ENCODE results near the gene FERD3L.
A peak's percentile ranks its signal among the peaks of the same experiment; 100 is the strongest.

FERD3L gene

GRCh38 chr7:19116121-19117090 is 28.8 kb downstream of the FERD3L start:
- DNase-seq: peak; percentile 10 to 50

GRCh38 chr7:19114551-19114855 is 30.7 kb downstream of the FERD3L start:
- DNase-seq: no peak

- DNase-seq: no peak
Observed at GRCh38 chr7:19113855-19114550, 31.2 kb downstream of the FERD3L start.

- DNase-seq: no peak
Observed at GRCh38 chr7:19113002-19113350, 32.2 kb downstream of the FERD3L start.

GRCh38 chr7:19112274-19113001 is 32.8 kb downstream of the FERD3L start:
- DNase-seq: no peak

- no peak for DNase-seq
Observed at GRCh38 chr7:19111474-19112273, 33.5 kb downstream of the FERD3L start.

- no peak for DNase-seq
Observed at GRCh38 chr7:19110776-19111175, 34.4 kb downstream of the FERD3L start.

- no peak for DNase-seq
Observed at GRCh38 chr7:19110026-19110730, 35.0 kb downstream of the FERD3L start.

GRCh38 chr7:19109000-19109946 is 35.9 kb downstream of the FERD3L start:
- DNase-seq: no peak

- DNase-seq: peak; percentile 25 to 69
Observed at GRCh38 chr7:19107356-19108146, 37.7 kb downstream of the FERD3L start.

- no peak for DNase-seq
Observed at GRCh38 chr7:19107081-19107355, 38.2 kb downstream of the FERD3L start.

- peak; percentile 4 to 42 for DNase-seq
Observed at GRCh38 chr7:19106241-19107080, 38.8 kb downstream of the FERD3L start.

- no peak for DNase-seq
Observed at GRCh38 chr7:19105546-19105945, 39.7 kb downstream of the FERD3L start.

GRCh38 chr7:19104811-19105210 is 40.4 kb downstream of the FERD3L start:
- no peak for DNase-seq

GRCh38 chr7:19102884-19103283 is 42.3 kb downstream of the FERD3L start:
- no peak for DNase-seq

GRCh38 chr7:19101909-19102308 is 43.3 kb downstream of the FERD3L start:
- DNase-seq: no peak

- DNase-seq: no peak
Observed at GRCh38 chr7:19101472-19101871, 43.7 kb downstream of the FERD3L start.

- no peak for DNase-seq
Observed at GRCh38 chr7:19099924-19100323, 45.3 kb downstream of the FERD3L start.

- DNase-seq: no peak
Observed at GRCh38 chr7:19099194-19099593, 46.0 kb downstream of the FERD3L start.
